ENCODE measurements around the gene RNF144A. TPM values are rescaled to one million over a fixed set of nuclear protein-coding genes. Genes with fewer than 3 reads are reported as not detected.

RNF144A gene
- total RNA-seq, 4 donors from 2014 or later: 9.1 to 16.5 (median 13.9) TPM

DNA sequence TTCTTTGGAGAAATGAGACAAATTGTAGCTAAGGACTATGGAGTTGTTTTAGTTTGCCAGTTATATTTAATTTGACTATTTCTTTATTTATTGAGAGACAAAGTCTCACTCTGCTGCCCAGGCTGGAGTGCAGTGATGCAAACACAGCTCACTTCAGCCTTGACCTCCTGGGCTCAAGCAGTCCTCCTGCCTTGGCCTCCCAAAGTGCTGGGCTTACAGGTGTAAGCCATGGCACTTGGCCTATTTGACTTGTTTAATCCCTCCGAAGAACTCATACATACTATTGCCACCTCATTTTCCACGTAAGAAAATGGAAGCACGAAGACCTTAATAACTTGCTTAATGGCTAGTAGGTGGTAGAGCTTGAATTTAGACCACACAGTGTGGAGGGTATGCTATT is 988 bp upstream of the RNF144A start:
- H3K4me3 ChIP-seq: no peak overlapping the region
- no peaks in the 10 kb centered on the region for H3K27me3 ChIP-seq
- no peaks in the 10 kb centered on the region for H3K36me3 ChIP-seq
- no peak overlapping the region for H3K27ac ChIP-seq
- H3K9me3 ChIP-seq: peaks cover 0 to 3% (median 0%) of the 10 kb centered on the region in 4 donors
- H3K4me1 ChIP-seq: peaks cover 0 to 10% (median 0%) of the 10 kb centered on the region in 4 donors
- TF ChIP-seq, protein P1, sequence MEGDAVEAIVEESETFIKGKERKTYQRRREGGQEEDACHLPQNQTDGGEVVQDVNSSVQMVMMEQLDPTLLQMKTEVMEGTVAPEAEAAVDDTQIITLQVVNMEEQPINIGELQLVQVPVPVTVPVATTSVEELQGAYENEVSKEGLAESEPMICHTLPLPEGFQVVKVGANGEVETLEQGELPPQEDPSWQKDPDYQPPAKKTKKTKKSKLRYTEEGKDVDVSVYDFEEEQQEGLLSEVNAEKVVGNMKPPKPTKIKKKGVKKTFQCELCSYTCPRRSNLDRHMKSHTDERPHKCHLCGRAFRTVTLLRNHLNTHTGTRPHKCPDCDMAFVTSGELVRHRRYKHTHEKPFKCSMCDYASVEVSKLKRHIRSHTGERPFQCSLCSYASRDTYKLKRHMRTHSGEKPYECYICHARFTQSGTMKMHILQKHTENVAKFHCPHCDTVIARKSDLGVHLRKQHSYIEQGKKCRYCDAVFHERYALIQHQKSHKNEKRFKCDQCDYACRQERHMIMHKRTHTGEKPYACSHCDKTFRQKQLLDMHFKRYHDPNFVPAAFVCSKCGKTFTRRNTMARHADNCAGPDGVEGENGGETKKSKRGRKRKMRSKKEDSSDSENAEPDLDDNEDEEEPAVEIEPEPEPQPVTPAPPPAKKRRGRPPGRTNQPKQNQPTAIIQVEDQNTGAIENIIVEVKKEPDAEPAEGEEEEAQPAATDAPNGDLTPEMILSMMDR (IDR thresholded peaks at IDR 0.05): no peak
- no peak for TF ChIP-seq POLR2A (IDR thresholded peaks at IDR 0.05)
- no peak for DNase-seq

DNA sequence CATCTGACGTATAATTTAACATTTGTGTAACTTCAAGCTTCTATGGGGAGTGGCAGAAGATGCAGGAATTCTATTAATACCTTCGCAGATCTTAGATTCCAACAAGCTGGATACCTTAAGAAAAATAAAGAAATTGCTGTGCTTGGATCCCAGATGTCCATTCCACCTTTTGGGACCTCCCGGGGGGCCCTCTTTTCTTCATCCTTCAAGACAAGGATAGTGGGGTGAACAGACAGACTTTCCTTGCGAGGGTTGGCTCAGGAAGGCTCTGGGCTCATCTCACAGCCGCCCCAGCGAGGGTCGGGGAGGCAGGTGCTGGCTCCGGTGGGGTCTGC is 509 bp upstream of the RNF144A start:
- TF ChIP-seq POLR2A (IDR thresholded peaks at IDR 0.05): no peak
- TF ChIP-seq, protein P1 (IDR thresholded peaks at IDR 0.05): no peak
- Histone ChIP-seq H3K4me1 (peaks cover 0 to 10% (median 0%) of the 10 kb centered on the region in 4 donors), H3K36me3 (no peaks in the 10 kb centered on the region), H3K9me3 (peaks cover 0 to 3% (median 0%) of the 10 kb centered on the region in 4 donors), H3K4me3 (peak overlapping the region in 3 of 4 donors; percentile 24 to 95 (median 88)), H3K27me3 (no peaks in the 10 kb centered on the region), H3K27ac (peak overlapping the region in 2 of 4 donors; percentile 72 to 76)
- DNase-seq: no peak

DNA sequence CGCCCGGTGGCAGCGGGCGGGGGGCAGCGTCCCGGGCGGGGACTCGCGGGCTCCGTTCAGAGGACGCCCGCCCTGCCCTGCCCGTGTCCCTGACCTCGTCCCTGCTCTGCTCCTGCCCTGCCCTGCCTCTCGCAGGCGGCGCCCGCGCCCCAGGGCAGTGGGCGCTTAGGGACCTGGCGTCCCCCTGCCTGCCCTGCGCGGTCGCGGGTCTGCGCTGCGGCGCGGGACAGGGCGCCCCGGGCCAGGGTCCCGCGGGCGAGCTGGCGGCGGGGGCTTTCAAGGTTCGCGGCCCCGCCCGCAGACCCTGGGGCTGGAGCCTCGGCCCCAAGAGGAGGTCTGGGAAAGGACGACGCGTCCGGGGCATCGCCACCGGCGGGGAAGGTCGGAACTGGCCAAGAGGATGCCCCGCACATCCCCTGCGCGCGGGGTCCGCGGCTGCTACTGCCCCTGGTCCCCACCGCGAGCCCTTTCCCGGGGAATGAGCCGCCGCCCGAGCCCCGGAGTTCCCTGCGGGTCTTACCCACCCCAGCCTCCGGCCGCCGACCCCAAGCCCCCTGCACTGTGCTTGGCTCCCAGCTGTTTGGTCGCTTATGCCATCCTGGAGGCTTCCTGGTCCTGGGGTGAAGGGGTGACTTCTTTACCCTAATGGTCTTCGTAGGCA is 679 bp downstream of the RNF144A start:
- H3K4me1 ChIP-seq: peaks cover 0 to 10% (median 0%) of the 10 kb centered on the region in 4 donors
- no peaks in the 10 kb centered on the region for H3K27me3 ChIP-seq
- no peak for DNase-seq
- TF ChIP-seq, protein P1 (IDR thresholded peaks at IDR 0.05): no peak
- no peak for TF ChIP-seq POLR2A (IDR thresholded peaks at IDR 0.05)
- peak overlapping the region; percentile 60 to 95 (median 78) for H3K4me3 ChIP-seq
- H3K36me3 ChIP-seq: no peaks in the 10 kb centered on the region
- peak overlapping the region; percentile 58 to 76 (median 71) for H3K27ac ChIP-seq
- peaks cover 0 to 3% (median 0%) of the 10 kb centered on the region in 4 donors for H3K9me3 ChIP-seq

DNA sequence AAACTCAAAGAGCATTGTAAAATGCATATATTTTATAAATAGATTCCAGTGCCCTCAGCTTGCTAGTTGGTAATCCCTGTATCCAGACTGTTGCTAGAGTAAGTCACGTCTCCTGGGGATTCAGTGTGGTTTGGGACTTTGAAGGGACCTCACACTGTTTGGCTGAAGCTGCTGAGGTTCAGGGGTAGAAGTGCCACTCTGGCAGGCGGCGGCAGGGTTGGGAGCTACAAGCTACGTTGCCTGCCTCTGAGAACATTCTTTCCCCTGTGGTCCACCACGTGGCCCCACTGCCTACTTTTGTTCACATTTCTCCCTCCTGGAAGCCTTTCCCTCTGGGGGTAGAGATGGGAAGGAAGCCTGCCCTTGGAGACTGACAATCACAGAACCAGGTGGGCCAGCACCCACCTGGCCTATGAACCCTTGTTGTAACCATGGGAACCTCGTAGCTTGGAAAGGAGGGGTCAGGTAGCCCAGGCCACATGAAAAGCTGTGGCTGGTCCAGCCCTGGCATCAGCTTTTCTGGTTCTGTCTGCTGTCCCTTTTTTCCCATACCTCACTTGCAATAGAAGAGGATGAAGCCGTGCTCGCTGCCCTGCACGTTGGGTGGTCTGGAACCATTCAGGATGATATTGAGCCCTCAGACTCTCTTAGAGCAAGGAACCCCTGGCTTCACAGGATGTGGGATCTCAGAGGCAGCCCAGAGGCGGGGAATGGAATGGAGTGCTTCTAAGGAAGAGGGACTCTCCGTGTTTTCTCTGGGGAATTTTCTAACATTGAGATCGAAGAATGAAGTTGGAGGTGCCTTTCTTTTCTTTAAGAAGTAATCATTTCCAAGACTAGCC is 2.9 kb downstream of the RNF144A start:
- no peak overlapping the region for H3K4me3 ChIP-seq
- no peak overlapping the region for H3K27ac ChIP-seq
- no peak for TF ChIP-seq POLR2A (IDR thresholded peaks at IDR 0.05)
- TF ChIP-seq, protein P1 (IDR thresholded peaks at IDR 0.05): no peak

DNA sequence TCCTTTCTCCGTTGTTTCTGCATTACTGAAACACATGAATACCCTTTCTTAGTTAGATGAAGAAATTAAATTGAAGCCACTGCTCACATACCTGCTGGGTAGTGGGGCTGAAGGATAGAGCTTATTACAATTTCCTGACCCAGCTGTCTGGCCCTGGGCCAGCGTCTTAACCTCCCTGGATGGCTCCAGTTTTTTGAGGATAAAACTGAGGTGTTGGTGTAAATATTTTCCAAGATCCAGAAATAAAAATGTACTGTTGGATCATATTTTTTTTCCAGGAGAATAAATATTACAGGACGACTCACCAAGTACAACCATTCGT is 3.5 kb downstream of the RNF144A start:
- DNase-seq: no peak
- TF ChIP-seq, protein P1 (IDR thresholded peaks at IDR 0.05): no peak
- no peak for TF ChIP-seq POLR2A (IDR thresholded peaks at IDR 0.05)
- no peaks in the 10 kb centered on the region for H3K36me3 ChIP-seq
- H3K27ac ChIP-seq: no peak overlapping the region
- no peak overlapping the region for H3K4me3 ChIP-seq
- peaks cover 0 to 10% (median 0%) of the 10 kb centered on the region in 4 donors for H3K4me1 ChIP-seq
- peaks cover 0 to 3% (median 0%) of the 10 kb centered on the region in 4 donors for H3K9me3 ChIP-seq
- no peaks in the 10 kb centered on the region for H3K27me3 ChIP-seq

More for the DNA sequence above, 2.9 kb downstream of the RNF144A start:
- no peak for DNase-seq
- Histone ChIP-seq H3K27me3 (no peaks in the 10 kb centered on the region), H3K4me1 (peaks cover 0 to 10% (median 0%) of the 10 kb centered on the region in 4 donors), H3K9me3 (peaks cover 0 to 3% (median 0%) of the 10 kb centered on the region in 4 donors), H3K36me3 (no peaks in the 10 kb centered on the region)

All from Peyer's patch (tissue), 4 donors.